Fibroblast of mammary gland (primary cell): ENCODE results near the gene UST.

Experiments
- DNase-seq: peaks from one replicate; pipeline ENCODE4 v3.0.0-alpha.2; 2010; ENCODE audit warnings: low read depth
- H3K4me3 ChIP-seq: 2 replicates; pipeline ENCODE4 v1.5.1; 2011; ENCODE audit warnings: low read depth, mild to moderate bottlenecking, low read length, moderate library complexity; ENCODE audit not compliant: control insufficient read depth
- CTCF ChIP-seq: conservative IDR thresholded peaks from 2 replicates; pipeline ENCODE4 v1.5.1; 2011; ENCODE audit warnings: low read depth, low read length, inconsistent platforms; ENCODE audit not compliant: control insufficient read depth, insufficient read depth

UST gene

DNA sequence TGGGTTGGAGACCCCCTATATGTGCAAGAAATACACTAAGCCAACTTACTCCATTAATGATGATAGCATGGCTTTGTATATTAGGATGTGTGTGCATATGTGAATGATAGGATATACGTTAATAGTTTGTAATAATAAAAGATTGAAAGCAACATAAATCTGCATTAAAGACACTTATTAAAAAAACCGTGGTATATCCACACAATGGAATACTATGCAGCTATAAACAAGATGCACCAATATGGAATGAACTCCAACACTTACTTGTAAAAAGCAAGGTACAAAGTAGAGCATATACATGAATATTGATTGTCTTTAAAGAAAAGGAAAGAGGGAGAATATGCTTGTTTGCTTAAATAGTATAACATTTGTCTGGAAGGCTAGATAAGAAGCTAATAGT is 68.0 kb downstream of the UST start:
- no peak for TF ChIP-seq CTCF
- DNase-seq = no peak
- H3K4me3 ChIP-seq = no peak overlapping the region

GRCh38 chr6:148816117-148816516 is 69.3 kb downstream of the UST start:
- no peak for DNase-seq
- no peak for TF ChIP-seq CTCF
- no peak overlapping the region for H3K4me3 ChIP-seq

DNA sequence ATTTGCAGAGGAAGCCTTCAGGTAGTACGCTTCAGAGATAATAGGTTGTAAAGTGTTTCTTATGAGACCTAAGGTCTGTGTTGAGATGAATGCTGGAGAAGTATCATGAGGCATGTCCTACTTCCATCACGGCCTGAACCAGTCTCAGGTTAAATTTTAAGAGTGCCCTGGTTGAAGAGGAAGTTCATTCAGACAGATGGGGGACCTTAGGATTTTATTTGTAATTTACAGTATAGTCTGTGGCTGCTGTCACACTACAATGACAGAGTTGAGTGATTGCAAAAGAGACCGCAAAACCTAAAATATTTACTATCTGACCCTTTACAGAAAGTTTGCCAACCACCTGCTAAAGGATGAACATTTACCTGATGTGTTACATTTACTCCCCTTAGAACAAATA is 70.9 kb downstream of the UST start:
- H3K4me3 ChIP-seq = no peak overlapping the region
- TF ChIP-seq CTCF = no peak
- no peak for DNase-seq

- no peak overlapping the region for H3K4me3 ChIP-seq
- peak; percentile 55 for DNase-seq
- TF ChIP-seq CTCF = no peak
Observed at GRCh38 chr6:148818939-148819575, 72.2 kb downstream of the UST start.

- DNase-seq = no peak
- no peak overlapping the region for H3K4me3 ChIP-seq
- TF ChIP-seq CTCF = no peak
Observed at GRCh38 chr6:148819852-148820251, 73.0 kb downstream of the UST start.

- DNase-seq = no peak
- H3K4me3 ChIP-seq = no peak overlapping the region
- no peak for TF ChIP-seq CTCF
Observed at GRCh38 chr6:148822819-148823218, 76.0 kb downstream of the UST start.

GRCh38 chr6:148824291-148824690 is 77.5 kb downstream of the UST start:
- no peak for TF ChIP-seq CTCF
- H3K4me3 ChIP-seq = no peak overlapping the region
- DNase-seq = no peak
